DND-41 (cell line): ENCODE results near the gene SP140L.
A peak's percentile ranks its signal among the peaks of the same experiment; 100 is the strongest.

ENCODE experiments used
- EZH2 ChIP-seq: IDR thresholded peaks from 3 replicates; pipeline ENCODE4 v1.6.1; 2012; ENCODE audit warnings: borderline replicate concordance, low read depth, mild to moderate bottlenecking, moderate library complexity, low read length, inconsistent platforms; ENCODE audit not compliant: severe bottlenecking
- TF ChIP-seq, protein P1 (sequence below): IDR thresholded peaks from 2 replicates; pipeline ENCODE4 v1.5.1; 2012; ENCODE audit warnings: borderline replicate concordance, low read length, moderate library complexity, mild to moderate bottlenecking; ENCODE audit not compliant: poor library complexity, severe bottlenecking; ENCODE audit errors: extremely low read depth

DNA sequence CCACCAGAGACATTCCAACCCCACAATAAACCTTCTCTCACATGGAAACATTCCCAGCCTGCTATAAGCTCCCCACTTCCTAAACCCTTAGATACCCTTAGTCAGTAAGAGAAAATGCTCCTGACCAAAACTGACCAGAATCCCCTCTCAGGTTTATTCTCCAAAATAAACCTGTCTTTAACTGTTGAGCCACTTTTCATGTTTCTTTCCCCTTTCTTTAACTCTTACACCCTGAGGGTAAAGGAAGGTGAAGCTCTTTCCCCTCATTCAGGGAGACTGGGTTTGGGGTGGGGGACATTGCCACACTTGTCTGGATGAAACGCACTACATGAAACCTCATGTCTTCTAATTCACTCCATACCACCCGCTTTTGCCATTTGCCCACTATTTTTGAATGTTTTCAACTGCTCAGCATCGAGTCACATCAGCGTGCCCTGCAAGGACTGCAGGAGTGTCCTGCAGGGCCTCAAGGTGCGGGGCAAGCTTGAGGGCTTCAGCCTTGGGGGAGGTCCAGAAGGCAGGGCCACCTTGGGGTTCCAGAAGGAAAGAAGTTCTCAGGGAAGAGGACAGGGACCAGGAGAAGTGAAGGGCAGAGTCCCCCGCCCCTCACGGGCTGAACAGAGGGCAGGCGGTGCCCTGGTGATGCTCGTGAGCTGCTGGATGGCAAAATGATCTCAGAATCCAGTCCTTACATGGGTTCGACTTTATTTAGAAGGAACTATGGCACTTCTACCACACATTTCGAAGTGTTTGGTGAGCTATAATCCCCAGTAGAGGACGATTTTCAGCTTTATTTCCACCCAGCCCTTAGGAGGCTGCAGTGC lies 4.2 kb upstream of the SP140L start:
- TF ChIP-seq, protein P1, sequence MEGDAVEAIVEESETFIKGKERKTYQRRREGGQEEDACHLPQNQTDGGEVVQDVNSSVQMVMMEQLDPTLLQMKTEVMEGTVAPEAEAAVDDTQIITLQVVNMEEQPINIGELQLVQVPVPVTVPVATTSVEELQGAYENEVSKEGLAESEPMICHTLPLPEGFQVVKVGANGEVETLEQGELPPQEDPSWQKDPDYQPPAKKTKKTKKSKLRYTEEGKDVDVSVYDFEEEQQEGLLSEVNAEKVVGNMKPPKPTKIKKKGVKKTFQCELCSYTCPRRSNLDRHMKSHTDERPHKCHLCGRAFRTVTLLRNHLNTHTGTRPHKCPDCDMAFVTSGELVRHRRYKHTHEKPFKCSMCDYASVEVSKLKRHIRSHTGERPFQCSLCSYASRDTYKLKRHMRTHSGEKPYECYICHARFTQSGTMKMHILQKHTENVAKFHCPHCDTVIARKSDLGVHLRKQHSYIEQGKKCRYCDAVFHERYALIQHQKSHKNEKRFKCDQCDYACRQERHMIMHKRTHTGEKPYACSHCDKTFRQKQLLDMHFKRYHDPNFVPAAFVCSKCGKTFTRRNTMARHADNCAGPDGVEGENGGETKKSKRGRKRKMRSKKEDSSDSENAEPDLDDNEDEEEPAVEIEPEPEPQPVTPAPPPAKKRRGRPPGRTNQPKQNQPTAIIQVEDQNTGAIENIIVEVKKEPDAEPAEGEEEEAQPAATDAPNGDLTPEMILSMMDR, result peak; percentile 64
- no peak for TF ChIP-seq EZH2
